Measurements from ENCODE around the gene DAND5. TPM values are rescaled to one million over a fixed set of nuclear protein-coding genes. Genes with fewer than 3 reads are reported as not detected.

DAND5 gene
- total RNA-seq, 5 donors from 2014 or later (not counting 1 experiment from before 2014, with no cell fraction given), result not detected

- H3K27ac Mint-ChIP-seq, result no peak overlapping the region
- H3K4me3 ChIP-seq (ENCODE audit: control insufficient read depth in 1 of 2, extremely low read depth in 1 of 2, low read length in 1 of 2), result no peak overlapping the region
- no peak for DNase-seq
- H3K9me3 ChIP-seq, result no peaks in the 10 kb centered on the region
- ATAC-seq (replicated peaks in 1 of 4), result no peak
- no peak overlapping the region for H3K27ac ChIP-seq (ENCODE audit: low read length)
- peaks cover 9 to 14% (median 9%) of the 10 kb centered on the region in 3 donors for H3K4me1 Mint-ChIP-seq
- H3K4me1 ChIP-seq (ENCODE audit: control insufficient read depth in 1 of 2, extremely low read depth in 1 of 2, insufficient read depth in 2 of 2, low read length in 2 of 2), result peaks cover 3 to 15% of the 10 kb centered on the region in 2 experiments
- 100% methylated on average over 1 of the region's 11 CpGs for WGBS (ENCODE audit: insufficient coverage)
- no peak overlapping the region for H3K4me3 Mint-ChIP-seq
- POLR2A ChIA-PET, result no interaction called here
- no peaks in the 10 kb centered on the region for H3K36me3 ChIP-seq (ENCODE audit: control insufficient read depth in 2 of 2, extremely low read depth in 1 of 2, insufficient read depth in 1 of 2, low read length in 1 of 2)
- no peaks in the 10 kb centered on the region for H3K36me3 Mint-ChIP-seq
- H3K27me3 Mint-ChIP-seq, result peaks cover 0 to 5% of the 10 kb centered on the region in 2 donors
- CTCF ChIA-PET, result no interaction called here
- H3K9me3 Mint-ChIP-seq, result no peaks in the 10 kb centered on the region
- peaks cover 5 to 33% of the 10 kb centered on the region in 2 experiments for H3K27me3 ChIP-seq (replicated peaks in 1 of 2; ENCODE audit: control insufficient read depth in 2 of 2, extremely low read depth in 1 of 2, insufficient read depth in 2 of 2, low read length in 1 of 2)
These were observed 23.4 kb downstream of the DAND5 start for GRCh38 chr19:12992729-12993128.

- Histone ChIP-seq H3K36me3 (ENCODE audit: control insufficient read depth in 2 of 2, extremely low read depth in 1 of 2, insufficient read depth in 1 of 2, low read length in 1 of 2) (no peaks in the 10 kb centered on the region), H3K27me3 (replicated peaks in 1 of 2; ENCODE audit: control insufficient read depth in 2 of 2, extremely low read depth in 1 of 2, insufficient read depth in 2 of 2, low read length in 1 of 2) (peaks cover 5 to 30% of the 10 kb centered on the region in 2 experiments), H3K4me1 (ENCODE audit: control insufficient read depth in 1 of 2, extremely low read depth in 1 of 2, insufficient read depth in 2 of 2, low read length in 2 of 2) (peaks cover 3 to 15% of the 10 kb centered on the region in 2 experiments), H3K27ac (ENCODE audit: low read length) (no peak overlapping the region), H3K4me3 (ENCODE audit: control insufficient read depth in 1 of 2, extremely low read depth in 1 of 2, low read length in 1 of 2) (no peak overlapping the region), H3K9me3 (no peaks in the 10 kb centered on the region)
- peak overlapping the region in 2 of 3 donors; percentile 59 to 90 for H3K4me3 Mint-ChIP-seq
- WGBS (ENCODE audit: insufficient coverage), result 88% methylated on average over 6 of the region's 7 CpGs
- CTCF ChIA-PET, result no interaction called here
- ATAC-seq (replicated peaks in 1 of 4) (no peak), DNase-seq (no peak)
- H3K27ac Mint-ChIP-seq, result no peak overlapping the region
- H3K36me3 Mint-ChIP-seq, result peaks cover under 1% of the 10 kb centered on the region
- H3K9me3 Mint-ChIP-seq, result no peaks in the 10 kb centered on the region
- POLR2A ChIA-PET, result no interaction called here
- peaks cover 0 to 5% of the 10 kb centered on the region in 2 donors for H3K27me3 Mint-ChIP-seq
- H3K4me1 Mint-ChIP-seq, result peaks cover 9 to 15% (median 14%) of the 10 kb centered on the region in 3 donors
These were observed 24.2 kb downstream of the DAND5 start for GRCh38 chr19:12993562-12993961.

GRCh38 chr19:12994701-12995595 is 25.6 kb downstream of the DAND5 start, which contains the start of gene NFIX:
TSS of gene NFIX (plus strand) at chr19:12995475. CDS start at chr19:12995838, 363 bp downstream.
- Mint-ChIP-seq H3K36me3 (peaks cover 4% of the 10 kb centered on the region), H3K4me1 (peaks cover 9 to 15% (median 14%) of the 10 kb centered on the region in 3 donors), H3K4me3 (peak within 1 kb of the TSS; percentile 81 to 92 (median 90)), H3K27ac (peak within 1 kb of the TSS; percentile 55 to 78), H3K9me3 (no peaks in the 10 kb centered on the region), H3K27me3 (peaks cover 0 to 5% of the 10 kb centered on the region in 2 donors)
- H3K4me1 ChIP-seq (ENCODE audit: control insufficient read depth in 1 of 2, extremely low read depth in 1 of 2, insufficient read depth in 2 of 2, low read length in 2 of 2), result peaks cover 3 to 15% of the 10 kb centered on the region in 2 experiments
- H3K36me3 ChIP-seq (ENCODE audit: control insufficient read depth in 2 of 2, extremely low read depth in 1 of 2, insufficient read depth in 1 of 2, low read length in 1 of 2), result no peaks in the 10 kb centered on the region
- peaks cover 5 to 27% of the 10 kb centered on the region in 2 experiments for H3K27me3 ChIP-seq (replicated peaks in 1 of 2; ENCODE audit: control insufficient read depth in 2 of 2, extremely low read depth in 1 of 2, insufficient read depth in 2 of 2, low read length in 1 of 2)
- peak within 1 kb of the TSS; percentile 49 to 64 for H3K4me3 ChIP-seq (ENCODE audit: control insufficient read depth in 1 of 2, extremely low read depth in 1 of 2, low read length in 1 of 2)
- ChIA-PET POLR2A (no interaction called here), CTCF (no interaction called here)
- WGBS (ENCODE audit: insufficient coverage), result 12% methylated on average over 50 of the region's 84 CpGs
- ATAC-seq (replicated peaks in 1 of 4) (peak; percentile 61 to 80 (median 63)), DNase-seq (peak in 30 of 35 experiments; percentile 17 to 76 (median 42))
- no peaks in the 10 kb centered on the region for H3K9me3 ChIP-seq
- no peak within 1 kb of the TSS for H3K27ac ChIP-seq (ENCODE audit: low read length)

GRCh38 chr19:12995596-12996405 is 26.4 kb downstream of the DAND5 start:
- peaks cover 0 to 5% of the 10 kb centered on the region in 2 donors for H3K27me3 Mint-ChIP-seq
- H3K36me3 Mint-ChIP-seq, result peaks cover 4% of the 10 kb centered on the region
- Histone ChIP-seq H3K4me1 (ENCODE audit: control insufficient read depth in 1 of 2, extremely low read depth in 1 of 2, insufficient read depth in 2 of 2, low read length in 2 of 2) (peaks cover 3 to 15% of the 10 kb centered on the region in 2 experiments), H3K27ac (ENCODE audit: low read length) (no peak overlapping the region), H3K27me3 (replicated peaks in 1 of 2; ENCODE audit: control insufficient read depth in 2 of 2, extremely low read depth in 1 of 2, insufficient read depth in 2 of 2, low read length in 1 of 2) (peaks cover 5 to 27% of the 10 kb centered on the region in 2 experiments), H3K9me3 (no peaks in the 10 kb centered on the region), H3K4me3 (ENCODE audit: control insufficient read depth in 1 of 2, extremely low read depth in 1 of 2, low read length in 1 of 2) (peak overlapping the region; percentile 35 to 44), H3K36me3 (ENCODE audit: control insufficient read depth in 2 of 2, extremely low read depth in 1 of 2, insufficient read depth in 1 of 2, low read length in 1 of 2) (no peaks in the 10 kb centered on the region)
- 2% methylated on average over 113 of the region's 129 CpGs for WGBS (ENCODE audit: insufficient coverage)
- peak overlapping the region; percentile 78 to 90 (median 80) for H3K4me3 Mint-ChIP-seq
- peak; percentile 25 to 37 (median 30) for ATAC-seq (replicated peaks in 1 of 4)
- no peaks in the 10 kb centered on the region for H3K9me3 Mint-ChIP-seq
- H3K4me1 Mint-ChIP-seq, result peaks cover 9 to 15% (median 14%) of the 10 kb centered on the region in 3 donors
- ChIA-PET CTCF (no interaction called here), POLR2A (no interaction called here)
- H3K27ac Mint-ChIP-seq, result no peak overlapping the region
- DNase-seq, result peak in 1 of 35 experiments; percentile 28

- Histone ChIP-seq H3K4me1 (ENCODE audit: control insufficient read depth in 1 of 2, extremely low read depth in 1 of 2, insufficient read depth in 2 of 2, low read length in 2 of 2) (peaks cover 3 to 15% of the 10 kb centered on the region in 2 experiments), H3K4me3 (ENCODE audit: control insufficient read depth in 1 of 2, extremely low read depth in 1 of 2, low read length in 1 of 2) (peak overlapping the region in 1 of 2 donors; percentile 35), H3K9me3 (no peaks in the 10 kb centered on the region), H3K27ac (ENCODE audit: low read length) (no peak overlapping the region), H3K36me3 (ENCODE audit: control insufficient read depth in 2 of 2, extremely low read depth in 1 of 2, insufficient read depth in 1 of 2, low read length in 1 of 2) (no peaks in the 10 kb centered on the region), H3K27me3 (replicated peaks in 1 of 2; ENCODE audit: control insufficient read depth in 2 of 2, extremely low read depth in 1 of 2, insufficient read depth in 2 of 2, low read length in 1 of 2) (peaks cover 3 to 27% of the 10 kb centered on the region in 2 experiments)
- Mint-ChIP-seq H3K27ac (no peak overlapping the region), H3K4me1 (peaks cover 9 to 15% (median 14%) of the 10 kb centered on the region in 3 donors), H3K4me3 (peak overlapping the region; percentile 68 to 90 (median 74)), H3K36me3 (peaks cover 4% of the 10 kb centered on the region), H3K9me3 (no peaks in the 10 kb centered on the region), H3K27me3 (peaks cover 0 to 5% of the 10 kb centered on the region in 2 donors)
- CTCF ChIA-PET, result no interaction called here
- POLR2A ChIA-PET, result no interaction called here
- WGBS (ENCODE audit: insufficient coverage), result 88% methylated on average over 28 of the region's 52 CpGs
- ATAC-seq (replicated peaks in 1 of 4) (no peak), DNase-seq (no peak)
These were observed 27.2 kb downstream of the DAND5 start for GRCh38 chr19:12996406-12997094.
